ENCODE data around the gene PNPLA7.
"Not testable (repeated sequence)": the region's sequence is repeated elsewhere in the genome, so short reads cannot be mapped to it uniquely, and the experiment has no call there.

Gene PNPLA7

DNA sequence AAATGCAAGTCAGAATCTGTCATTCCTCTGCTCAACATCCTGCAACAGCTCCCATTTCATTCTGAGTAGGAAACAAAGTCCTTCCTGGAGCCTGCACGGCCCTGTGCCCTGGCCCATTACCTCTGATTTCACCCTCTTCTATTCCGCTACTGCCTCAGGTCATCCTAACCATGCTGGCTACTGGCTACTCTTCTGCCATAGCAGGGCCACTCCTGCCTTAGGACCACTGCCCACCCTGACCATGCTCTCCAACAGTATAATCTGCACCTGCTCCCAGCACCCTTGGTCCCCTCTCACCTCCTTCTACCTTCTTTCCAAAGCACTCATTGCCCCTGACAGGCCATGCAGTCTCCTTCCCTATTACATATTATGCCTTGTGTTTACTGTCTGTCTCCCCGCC is 20.4 kb upstream of the PNPLA7 start:
- Histone ChIP-seq H3K4me1 (ENCODE audit: insufficient read depth, low read length) (0 out of 2 replicates have a peak, but pooled peaks cover 2% of the 10 kb centered on the region), H3K79me2 (ENCODE audit: insufficient read depth, low read length) (peaks cover 18% of the 10 kb centered on the region), H3K4me3 (ENCODE audit: low read depth in 1 of 2, low read length in 2 of 2) (no peak overlapping the region), H3K9me3 (ENCODE audit: insufficient read depth, low read length, severe bottlenecking) (no peaks in the 10 kb centered on the region), H4K20me1 (ENCODE audit: insufficient read depth, low read length) (peaks cover 23% of the 10 kb centered on the region; the same call in 1 of the 2 replicates), H2AFZ (ENCODE audit: low read depth, low read length) (no peak overlapping the region), H3K27me3 (ENCODE audit: insufficient read depth, low read length, poor library complexity) (no peaks in the 10 kb centered on the region), H3K27ac (ENCODE audit: low read length) (no peak overlapping the region), H3K4me2 (ENCODE audit: insufficient read depth, low read length) (no peak overlapping the region), H3K36me3 (ENCODE audit: insufficient read depth, low read length) (peaks cover 40% of the 10 kb centered on the region), H3K9ac (ENCODE audit: low read depth, low read length) (no peak overlapping the region)
- ATAC-seq (ENCODE audit: insufficient read depth, low read depth) (no peak), DNase-seq (no peak)
- TF ChIP-seq, protein P1, sequence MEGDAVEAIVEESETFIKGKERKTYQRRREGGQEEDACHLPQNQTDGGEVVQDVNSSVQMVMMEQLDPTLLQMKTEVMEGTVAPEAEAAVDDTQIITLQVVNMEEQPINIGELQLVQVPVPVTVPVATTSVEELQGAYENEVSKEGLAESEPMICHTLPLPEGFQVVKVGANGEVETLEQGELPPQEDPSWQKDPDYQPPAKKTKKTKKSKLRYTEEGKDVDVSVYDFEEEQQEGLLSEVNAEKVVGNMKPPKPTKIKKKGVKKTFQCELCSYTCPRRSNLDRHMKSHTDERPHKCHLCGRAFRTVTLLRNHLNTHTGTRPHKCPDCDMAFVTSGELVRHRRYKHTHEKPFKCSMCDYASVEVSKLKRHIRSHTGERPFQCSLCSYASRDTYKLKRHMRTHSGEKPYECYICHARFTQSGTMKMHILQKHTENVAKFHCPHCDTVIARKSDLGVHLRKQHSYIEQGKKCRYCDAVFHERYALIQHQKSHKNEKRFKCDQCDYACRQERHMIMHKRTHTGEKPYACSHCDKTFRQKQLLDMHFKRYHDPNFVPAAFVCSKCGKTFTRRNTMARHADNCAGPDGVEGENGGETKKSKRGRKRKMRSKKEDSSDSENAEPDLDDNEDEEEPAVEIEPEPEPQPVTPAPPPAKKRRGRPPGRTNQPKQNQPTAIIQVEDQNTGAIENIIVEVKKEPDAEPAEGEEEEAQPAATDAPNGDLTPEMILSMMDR (IDR thresholded peaks at IDR 0.05; ENCODE audit: borderline replicate concordance, extremely low read depth, low read length, poor library complexity, severe bottlenecking), result no peak
- no peak for TF ChIP-seq EZH2 (IDR thresholded peaks at IDR 0.05; ENCODE audit: borderline replicate concordance, low read depth, low read length, severe bottlenecking)

DNA sequence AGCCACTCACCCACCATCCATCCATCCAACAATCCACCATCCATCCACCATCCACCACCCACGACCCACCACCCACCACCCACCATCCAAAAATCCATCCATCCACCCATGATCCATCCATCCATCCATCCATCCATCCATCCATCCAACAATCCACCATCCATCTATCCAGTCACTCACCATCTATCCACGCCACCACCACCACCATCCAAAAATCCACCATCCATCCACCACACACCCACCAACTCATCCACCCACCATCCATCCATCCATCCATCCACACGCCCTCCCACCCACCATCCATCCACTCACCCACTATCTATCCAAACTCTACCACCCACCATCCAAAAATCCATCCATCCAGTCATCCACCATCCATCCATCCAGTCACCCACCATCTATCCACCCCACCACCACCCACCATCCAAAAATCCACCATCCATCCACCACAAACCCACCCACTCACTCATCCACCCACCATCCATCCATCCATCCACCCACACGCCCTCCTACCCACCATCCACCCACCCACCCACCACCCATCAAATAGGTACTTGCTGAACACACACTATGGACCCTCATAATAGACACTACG is 19.5 kb upstream of the PNPLA7 start:
- peaks cover 10% of the 10 kb centered on the region for H3K79me2 ChIP-seq (ENCODE audit: insufficient read depth, low read length)
- no peaks in the 10 kb centered on the region for H3K27me3 ChIP-seq (ENCODE audit: insufficient read depth, low read length, poor library complexity)
- H3K4me3 ChIP-seq (ENCODE audit: low read depth in 1 of 2, low read length in 2 of 2), result no peak overlapping the region
- H4K20me1 ChIP-seq (ENCODE audit: insufficient read depth, low read length), result peaks cover 18% of the 10 kb centered on the region; the same call in 1 of the 2 replicates
- H3K36me3 ChIP-seq (ENCODE audit: insufficient read depth, low read length), result peaks cover 35% of the 10 kb centered on the region
- H2AFZ ChIP-seq (ENCODE audit: low read depth, low read length), result no peak overlapping the region
- no peaks in the 10 kb centered on the region for H3K9me3 ChIP-seq (ENCODE audit: insufficient read depth, low read length, severe bottlenecking)
- H3K4me1 ChIP-seq (ENCODE audit: insufficient read depth, low read length), result no peaks in the 10 kb centered on the region
- H3K4me2 ChIP-seq (ENCODE audit: insufficient read depth, low read length), result no peak overlapping the region
- ATAC-seq (ENCODE audit: insufficient read depth, low read depth) (no peak), DNase-seq (no peak)
- TF ChIP-seq, protein P1 (IDR thresholded peaks at IDR 0.05; ENCODE audit: borderline replicate concordance, extremely low read depth, low read length, poor library complexity, severe bottlenecking), result no peak
- H3K9ac ChIP-seq (ENCODE audit: low read depth, low read length), result no peak overlapping the region
- H3K27ac ChIP-seq (ENCODE audit: low read length), result no peak overlapping the region

DNA sequence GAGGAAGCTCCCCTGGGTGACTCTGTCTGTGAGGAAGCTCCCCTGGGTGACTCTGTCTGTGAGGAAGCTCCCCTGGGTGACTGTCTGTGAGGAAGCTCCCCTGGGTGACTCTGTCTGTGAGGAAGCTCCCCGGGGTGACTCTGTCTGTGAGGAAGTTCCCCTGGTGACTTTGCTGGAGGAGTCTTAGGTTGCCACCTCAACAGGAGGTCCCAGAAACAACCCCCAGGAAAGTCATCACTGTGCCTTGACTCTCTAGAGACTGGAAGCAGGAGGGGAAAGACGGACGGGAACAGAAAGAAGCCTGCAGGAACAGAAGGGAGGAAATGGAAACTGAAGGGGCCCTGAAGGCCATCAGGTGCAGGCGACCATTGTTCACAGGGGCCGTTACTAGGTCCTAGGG is 18.2 kb upstream of the PNPLA7 start:
- not testable (repeated sequence) for H3K4me3 ChIP-seq (ENCODE audit: low read depth in 1 of 2, low read length in 2 of 2); H3K27me3 ChIP-seq (ENCODE audit: insufficient read depth, low read length, poor library complexity); H3K27ac ChIP-seq (ENCODE audit: low read length); H3K9me3 ChIP-seq (ENCODE audit: insufficient read depth, low read length, severe bottlenecking); H3K4me2 ChIP-seq (ENCODE audit: insufficient read depth, low read length); H3K4me1 ChIP-seq (ENCODE audit: insufficient read depth, low read length); ATAC-seq (ENCODE audit: insufficient read depth, low read depth); H3K9ac ChIP-seq (ENCODE audit: low read depth, low read length); H2AFZ ChIP-seq (ENCODE audit: low read depth, low read length); H3K79me2 ChIP-seq (ENCODE audit: insufficient read depth, low read length); DNase-seq
- Histone ChIP-seq H4K20me1 (ENCODE audit: insufficient read depth, low read length) (peaks cover 16% of the 10 kb centered on the region; the same call in 1 of the 2 replicates), H3K36me3 (ENCODE audit: insufficient read depth, low read length) (peaks cover 38% of the 10 kb centered on the region)

DNA sequence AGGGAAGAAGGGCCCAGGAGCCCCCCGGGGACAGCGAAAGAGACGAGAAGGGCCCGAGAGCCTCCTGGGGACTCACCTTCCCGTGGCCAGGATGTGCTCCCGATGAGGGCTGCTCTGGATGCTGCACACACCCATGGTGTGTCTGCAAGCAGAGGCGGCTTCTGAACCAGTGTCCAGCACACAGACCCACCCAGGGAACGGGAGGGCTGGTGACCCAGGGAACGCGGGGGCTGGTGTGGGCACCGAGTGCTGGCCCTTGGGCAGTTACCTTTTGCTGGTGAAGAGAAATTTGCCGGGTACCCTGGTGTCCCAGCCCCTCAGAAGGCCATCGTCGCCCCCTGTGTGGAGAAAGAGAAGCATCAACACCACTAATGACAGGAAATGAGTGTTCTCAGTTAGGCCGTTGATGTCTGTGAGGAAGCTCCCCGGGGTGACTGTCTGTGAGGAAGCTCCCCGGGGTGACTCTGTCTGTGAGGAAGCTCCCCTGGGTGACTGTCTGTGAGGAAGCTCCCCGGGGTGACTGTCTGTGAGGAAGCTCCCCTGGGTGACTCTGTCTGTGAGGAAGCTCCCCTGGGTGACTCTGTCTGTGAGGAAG is 14.7 kb upstream of the PNPLA7 start:
- Histone ChIP-seq H3K27me3 (ENCODE audit: insufficient read depth, low read length, poor library complexity) (no peaks in the 10 kb centered on the region), H3K9ac (ENCODE audit: low read depth, low read length) (no peak overlapping the region), H3K79me2 (ENCODE audit: insufficient read depth, low read length) (peaks cover 2% of the 10 kb centered on the region), H3K4me1 (ENCODE audit: insufficient read depth, low read length) (no peaks in the 10 kb centered on the region), H3K36me3 (ENCODE audit: insufficient read depth, low read length) (peaks cover 32% of the 10 kb centered on the region), H3K4me2 (ENCODE audit: insufficient read depth, low read length) (no peak overlapping the region), H4K20me1 (ENCODE audit: insufficient read depth, low read length) (peaks cover 15% of the 10 kb centered on the region; the same call in 1 of the 2 replicates), H3K9me3 (ENCODE audit: insufficient read depth, low read length, severe bottlenecking) (no peaks in the 10 kb centered on the region), H3K4me3 (ENCODE audit: low read depth in 1 of 2, low read length in 2 of 2) (no peak overlapping the region), H3K27ac (ENCODE audit: low read length) (no peak overlapping the region), H2AFZ (ENCODE audit: low read depth, low read length) (no peak overlapping the region)
- TF ChIP-seq EZH2 (IDR thresholded peaks at IDR 0.05; ENCODE audit: borderline replicate concordance, low read depth, low read length, severe bottlenecking), result no peak
- TF ChIP-seq, protein P1 (IDR thresholded peaks at IDR 0.05; ENCODE audit: borderline replicate concordance, extremely low read depth, low read length, poor library complexity, severe bottlenecking), result no peak
- ATAC-seq (ENCODE audit: insufficient read depth, low read depth), result no peak
- no peak for DNase-seq
